Activated CD4-positive, alpha-beta T cell treated with anti-CD3 and anti-CD28 coated beads, Interleukin-2, amount 50 U/mL, for 16 hours (primary cell): ENCODE results near the gene SELE.

Source experiments
- DNase-seq: peaks from one replicate; pipeline ENCODE4 v3.0.0-alpha.2; 2020

Gene SELE, protein sequence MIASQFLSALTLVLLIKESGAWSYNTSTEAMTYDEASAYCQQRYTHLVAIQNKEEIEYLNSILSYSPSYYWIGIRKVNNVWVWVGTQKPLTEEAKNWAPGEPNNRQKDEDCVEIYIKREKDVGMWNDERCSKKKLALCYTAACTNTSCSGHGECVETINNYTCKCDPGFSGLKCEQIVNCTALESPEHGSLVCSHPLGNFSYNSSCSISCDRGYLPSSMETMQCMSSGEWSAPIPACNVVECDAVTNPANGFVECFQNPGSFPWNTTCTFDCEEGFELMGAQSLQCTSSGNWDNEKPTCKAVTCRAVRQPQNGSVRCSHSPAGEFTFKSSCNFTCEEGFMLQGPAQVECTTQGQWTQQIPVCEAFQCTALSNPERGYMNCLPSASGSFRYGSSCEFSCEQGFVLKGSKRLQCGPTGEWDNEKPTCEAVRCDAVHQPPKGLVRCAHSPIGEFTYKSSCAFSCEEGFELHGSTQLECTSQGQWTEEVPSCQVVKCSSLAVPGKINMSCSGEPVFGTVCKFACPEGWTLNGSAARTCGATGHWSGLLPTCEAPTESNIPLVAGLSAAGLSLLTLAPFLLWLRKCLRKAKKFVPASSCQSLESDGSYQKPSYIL

DNA sequence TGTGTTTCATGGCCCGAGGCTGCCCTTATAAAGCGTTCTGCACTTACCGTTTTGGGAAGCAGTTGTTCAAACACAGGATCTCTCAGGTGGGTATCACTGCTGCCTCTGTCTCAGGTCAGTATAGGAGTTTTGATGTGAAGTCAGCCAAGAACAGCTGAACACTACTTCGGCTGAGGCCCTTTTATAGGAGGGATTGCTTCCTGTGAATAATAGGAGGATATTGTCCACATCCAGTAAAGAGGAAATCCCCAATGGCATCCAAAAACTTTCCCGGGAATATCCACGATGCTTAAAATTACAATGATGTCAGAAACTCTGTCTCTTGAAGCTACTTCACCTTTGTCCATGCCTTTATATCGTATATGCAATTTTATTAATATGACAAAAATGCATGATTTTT is at the start of gene SELE:
SELE (minus strand) TSS at position 156 of the 400 bp plus-strand sequence. CDS start 467 bp downstream, outside the sequence.
- no peak for DNase-seq

DNA sequence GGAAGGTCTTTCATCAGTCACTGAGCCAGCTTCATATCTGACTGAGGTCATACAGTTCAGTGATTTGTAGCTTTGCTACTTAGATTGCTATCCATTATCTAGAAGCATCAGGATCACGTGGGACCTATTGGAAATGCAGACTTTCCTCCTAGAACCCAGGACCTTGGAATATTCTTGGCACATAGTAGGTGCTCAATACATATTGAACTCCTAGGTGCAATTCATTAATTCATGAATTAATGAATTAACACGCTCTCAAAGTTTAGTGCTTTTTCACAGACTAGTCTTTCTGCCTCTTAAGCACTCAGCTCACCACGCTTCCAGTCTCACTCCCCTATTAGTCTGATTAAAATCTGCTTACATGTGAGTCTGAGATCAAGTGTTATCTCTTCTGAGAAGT is 48.7 kb upstream of the SELE start:
- DNase-seq, result no peak

DNA sequence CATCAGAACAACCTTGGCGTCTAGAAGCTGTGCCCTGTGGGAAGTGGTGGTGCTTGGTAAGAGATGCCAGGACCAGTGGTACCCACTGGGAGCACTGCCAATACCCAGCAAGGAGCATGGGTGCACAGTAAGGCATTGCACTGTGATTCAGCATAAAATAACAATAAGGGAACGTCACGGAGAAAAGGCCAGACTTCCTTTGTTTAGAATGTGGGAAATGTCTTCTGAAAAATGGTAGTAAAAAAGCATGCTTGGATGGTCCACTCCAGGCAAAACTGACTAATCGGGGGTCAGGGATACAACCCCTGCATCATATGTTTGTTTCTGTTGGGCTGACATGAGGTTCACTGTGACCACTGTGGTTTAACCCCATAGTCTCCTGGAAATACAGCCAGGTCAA is 46.1 kb upstream of the SELE start:
- no peak for DNase-seq

DNA sequence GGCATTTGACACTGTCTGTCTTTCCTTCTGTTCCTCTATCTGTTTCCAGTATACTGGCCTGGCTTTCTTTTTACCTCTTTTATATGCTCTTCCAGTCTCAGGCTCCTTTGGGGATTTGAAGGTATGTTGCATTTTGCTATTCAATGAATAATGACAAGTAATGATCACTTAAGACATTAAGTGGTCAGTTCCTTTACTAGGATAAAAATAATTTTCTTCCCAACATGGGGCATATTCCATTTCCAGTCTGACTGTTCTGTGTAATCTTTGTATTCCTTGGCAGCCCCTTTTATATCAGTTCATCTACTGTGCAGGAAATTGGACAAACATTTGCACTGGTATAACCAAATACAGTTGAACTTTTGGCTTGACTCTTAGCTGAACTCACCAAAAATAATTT is 45.3 kb upstream of the SELE start:
- no peak for DNase-seq

DNA sequence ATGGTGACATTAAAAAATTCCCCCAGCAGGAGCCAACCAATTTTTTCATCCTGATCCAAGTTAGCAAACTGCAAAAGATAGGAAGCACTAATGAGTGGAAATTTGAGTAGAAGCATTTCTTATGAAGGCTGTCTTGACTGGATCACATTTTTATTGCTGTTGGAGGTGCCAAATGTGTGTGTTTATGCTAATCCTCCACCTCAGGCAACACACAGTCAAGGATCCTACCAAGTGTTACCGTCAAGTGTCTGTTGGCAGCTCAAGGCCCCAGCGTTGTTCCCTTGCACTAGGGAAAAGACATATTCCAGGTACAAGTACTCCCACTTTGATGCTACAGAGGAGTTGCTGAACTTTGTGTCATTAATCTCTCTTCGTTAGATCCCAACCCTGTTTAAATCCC is 42.6 kb upstream of the SELE start:
- DNase-seq, result no peak

DNA sequence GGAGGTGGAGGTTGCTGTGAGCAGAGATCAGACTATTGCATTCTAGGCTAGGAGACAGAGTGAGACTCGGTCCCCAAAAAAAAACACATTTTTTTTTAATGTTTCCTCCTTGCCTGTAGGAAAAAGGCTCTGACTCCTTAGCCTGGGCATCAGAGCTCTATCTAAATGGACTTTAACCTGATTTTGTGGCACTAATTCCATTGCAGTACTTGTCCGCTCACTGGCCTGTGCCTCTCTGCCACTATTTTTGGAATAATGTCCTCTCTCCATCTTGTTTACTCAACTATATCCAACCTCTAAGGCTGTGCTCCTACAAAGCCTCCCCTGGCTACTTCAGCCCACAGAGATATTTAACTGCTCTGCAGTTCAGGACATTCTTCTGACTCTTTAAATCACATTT is 34.3 kb upstream of the SELE start:
- no peak for DNase-seq

DNA sequence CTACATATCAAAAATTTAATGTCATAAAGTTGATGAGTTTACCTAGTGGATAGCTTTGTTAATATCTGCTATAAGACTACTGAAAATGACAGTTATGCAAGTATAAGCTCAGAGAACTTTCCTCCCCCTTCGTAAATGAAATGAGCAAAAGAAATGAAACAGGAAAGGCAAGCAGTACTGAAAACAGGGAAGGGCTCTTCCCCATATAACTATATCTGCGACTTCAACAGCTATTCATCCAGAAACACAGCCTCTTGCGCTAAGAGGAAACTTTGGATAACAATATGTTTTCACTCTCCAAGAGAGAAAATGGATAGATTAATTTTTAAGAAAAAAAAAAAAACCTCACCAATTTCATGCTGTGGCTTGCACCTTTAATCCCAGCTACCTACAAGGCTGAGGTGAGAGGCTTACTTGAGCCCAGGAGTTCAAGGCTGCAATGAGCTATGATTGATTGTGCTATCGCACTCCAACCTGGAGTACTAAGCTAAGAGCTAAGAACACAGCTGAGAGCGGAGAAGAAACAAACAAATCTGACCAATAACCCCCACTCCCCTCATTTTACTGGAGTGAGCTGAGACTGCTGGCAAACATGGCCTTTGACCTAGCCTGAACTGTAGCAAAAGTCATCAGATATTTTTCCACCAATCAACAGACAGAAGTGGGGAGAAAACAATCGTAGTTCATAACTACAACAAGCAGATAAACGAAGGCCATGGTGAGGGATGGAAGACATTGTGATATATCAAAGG is 31.9 kb upstream of the SELE start:
- DNase-seq, result no peak

DNA sequence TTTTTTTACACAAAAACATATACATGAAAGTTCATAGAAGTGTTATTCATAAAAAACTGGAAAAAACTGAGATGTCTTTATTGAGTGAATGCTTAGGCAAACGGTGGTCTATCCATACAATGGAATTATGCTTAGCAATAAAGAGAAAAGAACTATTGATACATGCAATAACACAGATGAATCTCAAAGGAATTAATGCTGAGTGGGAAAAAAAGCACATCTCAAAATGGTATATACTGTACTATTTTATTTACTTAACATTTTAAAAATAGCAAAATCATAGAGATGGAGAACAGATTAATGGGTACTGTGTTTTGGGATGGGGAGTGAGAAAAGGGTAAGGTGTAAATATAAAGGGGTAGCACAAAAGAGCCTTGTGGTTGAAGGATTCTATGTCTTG is 31.0 kb upstream of the SELE start:
- no peak for DNase-seq

DNA sequence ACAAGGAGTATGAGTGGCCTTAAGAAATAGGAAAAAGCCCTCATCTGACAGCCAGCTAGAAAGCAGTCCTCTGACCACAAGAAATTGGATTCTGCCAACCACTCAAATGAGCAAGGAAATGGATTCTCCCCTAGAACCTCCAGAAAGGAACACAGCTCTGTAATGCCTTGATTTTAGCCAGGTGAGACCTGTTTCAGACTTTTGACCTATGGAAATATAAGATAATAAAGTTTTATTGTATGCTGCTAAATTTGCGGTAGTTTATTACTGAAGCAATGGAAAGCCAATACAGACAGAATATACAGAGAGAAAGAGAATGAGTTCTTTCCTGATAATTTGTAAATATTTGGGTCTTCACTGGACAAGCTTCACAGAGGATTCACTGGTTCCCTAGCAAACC is 28.8 kb upstream of the SELE start:
- DNase-seq, result no peak

DNA sequence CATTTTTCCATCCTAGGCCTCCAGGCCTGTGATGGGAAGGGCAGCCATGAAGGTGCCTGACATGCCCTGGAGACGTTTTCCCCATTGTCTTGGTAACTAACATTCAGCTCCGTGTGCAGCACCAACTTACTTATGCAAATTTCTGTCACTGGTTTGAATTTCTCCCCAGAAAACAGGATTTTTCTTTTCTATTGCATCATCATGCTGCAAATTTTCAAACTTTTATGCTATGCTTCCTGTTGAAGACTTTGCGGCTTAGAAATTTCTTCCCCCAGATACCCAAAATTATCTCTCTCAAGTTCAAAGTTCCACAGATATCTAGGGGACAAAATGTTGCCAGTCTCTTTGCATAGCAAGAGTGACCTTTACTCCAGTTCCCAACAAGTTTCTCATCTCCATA is 25.2 kb upstream of the SELE start:
- DNase-seq, result no peak

DNA sequence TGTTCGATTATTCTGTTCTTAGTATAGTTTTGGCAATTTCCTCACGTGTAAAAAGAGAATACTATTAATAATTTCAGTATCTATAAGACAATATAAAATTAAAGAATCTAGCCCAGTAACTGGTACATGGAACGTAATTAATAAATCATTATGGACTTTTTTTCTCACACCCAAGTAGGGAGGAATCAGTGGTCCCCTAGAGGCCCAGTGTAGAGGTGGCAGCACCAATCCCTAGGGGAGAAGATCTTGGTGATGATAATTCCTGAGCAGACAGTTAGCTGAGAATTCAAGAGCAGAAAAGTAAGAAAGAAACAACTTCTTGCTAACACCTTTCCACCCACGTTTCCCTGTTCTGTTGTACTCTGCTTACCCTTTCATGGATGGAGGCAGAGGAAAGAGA is 19.7 kb upstream of the SELE start:
- DNase-seq, result no peak

DNA sequence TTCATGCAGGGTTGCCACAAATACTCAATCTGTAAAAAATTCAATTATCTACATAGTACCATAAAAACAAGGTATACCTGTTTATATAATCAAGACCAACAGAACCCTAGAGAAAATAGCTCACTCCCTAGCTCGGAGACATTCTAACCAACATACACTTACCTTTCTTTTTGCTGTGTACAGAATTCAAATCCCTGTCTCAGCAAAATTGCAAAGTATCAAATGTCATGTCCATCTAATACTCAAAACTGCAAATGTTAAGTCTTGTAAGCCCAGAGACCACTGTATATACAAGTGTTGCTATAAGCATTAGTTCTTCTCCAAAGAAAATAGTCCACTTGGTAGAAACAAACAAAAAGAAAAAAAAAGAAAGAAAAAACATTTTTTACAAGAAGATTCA is 16.2 kb upstream of the SELE start:
- DNase-seq, result no peak

DNA sequence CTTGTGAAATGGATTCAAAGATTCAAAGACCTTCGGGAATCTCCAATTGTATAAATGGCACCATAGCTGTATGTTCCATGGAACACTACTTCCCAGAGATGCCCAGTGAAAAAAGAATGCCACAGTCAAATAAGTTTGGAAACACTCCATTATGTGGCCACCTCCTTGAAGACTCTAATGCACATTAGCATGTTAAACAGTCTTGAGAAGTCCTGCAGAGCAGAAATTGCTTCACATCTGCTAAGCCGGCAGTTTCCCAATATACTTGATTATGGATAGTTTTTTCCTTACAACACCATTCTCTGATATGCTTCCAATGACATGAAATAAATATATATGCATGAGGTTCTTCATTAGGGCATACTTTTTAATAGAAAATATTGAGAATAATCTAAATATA is 12.7 kb upstream of the SELE start:
- DNase-seq, result no peak

DNA sequence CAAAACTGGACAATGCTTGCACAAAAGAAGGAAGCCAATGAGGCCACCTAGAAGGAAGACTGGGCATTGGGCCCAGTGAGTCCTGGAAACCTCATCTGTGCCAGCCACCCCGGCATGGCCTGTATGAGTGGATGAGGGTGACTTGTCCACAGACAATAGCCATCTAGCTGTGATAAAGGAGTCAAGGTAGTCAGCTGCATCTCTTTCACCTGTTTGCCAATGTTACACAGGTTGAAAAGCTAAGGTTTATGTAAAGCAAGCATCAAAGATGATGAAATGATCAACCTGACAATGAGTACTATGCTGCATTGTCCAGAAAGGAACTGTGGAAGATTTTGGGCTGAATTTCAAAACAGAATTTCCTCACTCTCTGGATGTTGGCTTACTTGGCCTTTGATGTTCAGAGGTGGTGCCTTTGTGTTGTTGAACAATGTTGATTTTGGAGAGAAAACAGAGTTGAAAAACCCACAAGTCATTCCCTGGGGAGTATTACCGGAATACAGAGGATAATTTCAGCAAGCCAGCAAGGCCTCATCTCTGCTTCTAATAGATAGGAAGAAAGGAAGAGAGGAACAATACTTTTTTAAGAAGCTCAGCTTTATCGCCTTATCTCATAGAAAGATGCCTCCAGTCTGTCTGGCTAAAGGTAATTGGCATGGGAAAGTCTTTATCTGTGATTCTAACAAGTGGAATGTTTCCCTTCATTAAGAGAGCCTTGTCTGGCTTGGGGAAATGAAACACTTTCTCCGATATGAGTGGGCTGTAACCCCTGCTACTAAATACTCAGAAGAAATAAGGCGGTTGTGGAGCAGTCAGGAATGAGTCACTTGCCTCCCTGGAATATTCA is 11.4 kb upstream of the SELE start:
- DNase-seq, result no peak

DNA sequence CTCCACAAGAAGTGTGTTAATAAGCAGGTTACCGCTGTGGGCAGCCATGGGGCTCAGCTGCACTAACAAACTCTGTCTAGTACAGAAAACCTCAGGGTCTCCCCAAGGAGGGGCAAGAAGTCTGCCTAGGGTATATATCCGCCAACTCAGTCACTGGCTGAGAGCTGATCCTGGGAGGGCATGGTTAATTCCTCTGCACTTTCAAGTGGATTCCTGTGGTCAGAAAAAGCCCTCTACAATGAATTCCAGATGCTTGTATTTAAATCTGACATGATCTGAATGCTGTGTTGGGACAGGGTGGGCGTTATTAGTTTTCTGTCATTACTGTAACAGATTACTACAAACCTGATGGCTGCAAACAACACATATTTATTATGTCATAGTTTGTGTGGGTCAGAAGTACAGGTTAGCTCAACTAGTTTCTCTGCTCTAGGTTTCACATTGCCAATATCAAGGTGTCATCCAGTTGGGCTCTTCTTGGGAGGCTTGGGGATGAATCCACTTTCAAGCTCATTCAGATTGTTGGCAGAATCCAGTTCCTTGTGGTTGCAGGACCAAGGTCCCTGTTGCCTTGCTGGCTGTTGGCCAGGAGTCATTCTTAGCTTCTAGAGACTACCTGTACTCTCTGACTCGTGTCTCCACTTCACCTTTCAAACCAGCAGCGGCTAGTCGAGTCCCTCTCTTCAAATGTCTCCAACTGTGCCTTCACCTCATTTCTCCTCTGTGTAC is 8.0 kb upstream of the SELE start:
- DNase-seq, result no peak

DNA sequence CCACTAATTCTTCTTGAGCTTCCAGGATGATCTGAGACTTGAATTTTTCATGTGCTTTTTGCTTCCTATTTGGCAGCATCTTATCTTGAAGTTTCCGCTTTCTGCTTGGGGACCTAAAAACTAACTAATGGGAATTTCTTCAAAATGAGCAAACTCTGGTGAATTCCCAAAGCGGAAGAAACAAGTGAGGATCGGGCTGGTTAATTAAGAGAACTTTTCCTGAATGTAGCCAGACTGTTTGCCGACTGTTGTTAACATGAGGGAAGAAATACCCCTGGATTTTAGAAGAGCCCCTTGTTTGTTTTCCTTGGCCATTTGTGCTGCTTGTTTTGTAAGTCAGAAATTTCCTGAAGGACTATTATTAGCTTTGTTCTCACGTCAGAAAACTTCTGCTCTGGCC is 6.1 kb upstream of the SELE start:
- no peak for DNase-seq

DNA sequence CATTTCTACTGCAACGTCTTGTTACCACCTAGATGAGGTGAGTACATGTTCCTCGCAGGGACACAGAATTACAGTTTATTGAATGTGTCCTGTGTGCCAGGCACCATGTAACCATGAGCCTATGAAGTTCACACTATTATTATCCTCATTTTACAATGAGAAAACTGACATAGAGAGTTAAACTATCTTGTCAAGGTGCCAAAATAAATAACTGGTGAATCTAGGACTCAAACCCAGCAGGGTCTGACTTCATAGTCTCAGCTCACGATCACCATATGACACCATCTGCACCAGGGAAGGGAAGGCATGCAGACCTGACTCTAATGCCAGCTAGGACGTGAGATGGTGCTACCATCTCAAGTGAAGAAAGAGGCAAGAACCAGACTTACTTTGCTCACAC is 2.4 kb downstream of the SELE start:
- no peak for DNase-seq

DNA sequence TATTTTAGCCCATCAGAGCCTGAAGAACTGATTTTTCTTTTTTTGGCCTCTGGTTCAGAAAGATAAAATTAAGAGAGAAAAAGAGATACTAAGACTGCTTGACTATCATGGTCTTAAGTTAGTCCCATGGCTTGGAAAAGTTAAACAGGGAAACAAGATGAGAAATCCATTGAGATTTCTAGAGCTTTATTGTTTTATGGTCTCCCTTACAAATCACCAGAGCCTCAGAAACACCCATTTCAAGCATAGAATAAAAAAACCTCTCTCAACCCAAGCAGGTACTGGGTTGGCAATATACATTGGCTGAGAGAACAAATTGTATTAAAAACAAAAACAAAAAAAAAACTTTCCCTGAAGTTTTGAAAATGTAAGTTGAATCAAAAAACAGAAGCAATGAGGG is 3.9 kb downstream of the SELE start:
- no peak for DNase-seq

DNA sequence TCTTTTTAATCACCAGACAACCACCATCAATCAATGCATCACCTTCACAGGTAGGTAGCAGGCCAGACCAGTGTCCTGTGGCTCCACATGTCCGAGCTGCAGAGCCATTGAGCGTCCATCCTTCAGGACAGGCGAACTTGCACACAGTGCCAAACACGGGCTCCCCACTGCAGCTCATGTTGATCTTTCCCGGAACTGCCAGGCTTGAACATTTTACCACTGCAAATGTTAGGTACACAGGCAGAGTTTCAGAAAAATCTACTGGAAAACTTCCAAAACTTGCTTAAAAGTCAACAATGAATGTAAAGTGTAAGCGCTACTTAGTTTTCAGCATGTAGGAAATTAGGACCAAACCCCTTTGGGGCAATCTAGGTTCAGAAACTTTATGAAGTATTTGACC is 6.6 kb downstream of the SELE start:
- DNase-seq, result no peak

DNA sequence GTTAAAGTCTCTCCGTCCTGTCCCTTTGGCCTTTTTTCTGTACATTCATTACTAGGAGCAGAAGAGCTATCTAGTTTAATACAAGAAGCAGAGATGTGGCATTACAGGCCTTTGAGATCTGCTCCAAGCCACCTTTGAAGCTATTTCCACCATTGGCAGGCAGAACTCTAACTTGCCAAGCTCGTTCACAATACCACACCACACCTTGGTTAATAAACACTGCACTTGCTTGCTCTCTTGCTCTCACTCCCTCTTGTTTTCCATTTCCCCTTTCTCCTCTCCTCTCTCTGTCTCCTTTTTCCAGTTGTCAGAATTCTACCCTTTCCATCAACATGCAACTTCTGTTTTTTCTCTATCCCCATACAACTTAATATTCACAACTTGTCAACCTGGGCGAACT is 7.0 kb downstream of the SELE start:
- DNase-seq, result no peak

DNA sequence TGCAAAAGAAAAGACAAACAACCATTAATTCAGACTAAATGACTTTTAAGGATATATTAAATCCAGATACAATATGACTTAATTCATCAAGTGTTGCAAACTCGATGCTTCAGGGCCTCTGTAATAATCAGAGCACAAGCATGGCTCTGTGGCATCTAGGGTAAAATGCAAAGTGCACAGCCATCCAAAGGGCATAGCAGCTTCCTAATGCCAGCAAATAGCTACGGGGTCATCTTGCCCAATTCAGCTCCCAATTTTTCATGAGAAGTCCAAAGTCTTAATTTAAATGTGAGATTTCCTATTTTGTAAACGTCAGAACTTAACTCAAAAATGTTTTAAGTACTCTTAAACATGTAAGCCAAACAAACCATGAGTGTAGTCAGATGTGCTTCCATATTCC is 7.9 kb downstream of the SELE start:
- no peak for DNase-seq

DNA sequence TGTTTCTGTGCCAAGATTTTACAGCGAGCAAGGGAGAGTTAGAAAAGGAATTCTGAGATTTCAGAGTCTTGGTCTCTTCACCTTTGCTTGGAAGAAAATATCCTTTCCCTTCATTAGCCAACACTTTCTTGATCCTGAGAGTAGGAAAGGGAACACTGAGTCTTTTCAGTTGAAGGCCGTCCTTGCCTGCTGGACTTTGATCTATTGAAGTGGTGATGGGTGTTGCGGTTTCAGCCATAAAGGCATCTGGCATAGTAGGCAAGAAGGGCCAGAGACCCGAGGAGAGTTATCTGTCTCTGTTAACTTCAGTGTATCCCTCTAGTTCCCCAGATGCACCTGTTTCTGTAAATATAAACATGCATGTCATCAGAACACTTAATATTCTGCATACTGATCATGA is 9.7 kb downstream of the SELE start:
- DNase-seq, result no peak

DNA sequence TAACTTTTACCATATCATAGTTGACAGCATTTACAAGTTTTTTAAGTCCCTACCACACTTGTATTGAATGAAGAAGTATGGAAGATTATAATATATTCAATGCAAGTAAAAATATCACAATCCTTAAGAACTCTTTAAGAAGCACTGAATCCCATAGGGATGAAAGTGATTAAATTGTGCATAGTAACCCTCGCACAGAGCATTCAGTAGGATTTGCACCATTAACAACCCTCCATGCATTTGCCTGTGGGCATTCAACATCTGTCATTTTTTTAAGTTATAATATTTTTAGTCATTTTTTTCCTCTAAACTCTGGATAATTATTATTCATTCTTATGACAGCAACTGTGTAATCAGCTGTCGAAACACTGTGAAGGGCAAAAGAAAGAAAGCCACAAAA is 10.1 kb downstream of the SELE start:
- no peak for DNase-seq
